Measurements from ENCODE around the gene SLIT3.

Gene SLIT3

DNA sequence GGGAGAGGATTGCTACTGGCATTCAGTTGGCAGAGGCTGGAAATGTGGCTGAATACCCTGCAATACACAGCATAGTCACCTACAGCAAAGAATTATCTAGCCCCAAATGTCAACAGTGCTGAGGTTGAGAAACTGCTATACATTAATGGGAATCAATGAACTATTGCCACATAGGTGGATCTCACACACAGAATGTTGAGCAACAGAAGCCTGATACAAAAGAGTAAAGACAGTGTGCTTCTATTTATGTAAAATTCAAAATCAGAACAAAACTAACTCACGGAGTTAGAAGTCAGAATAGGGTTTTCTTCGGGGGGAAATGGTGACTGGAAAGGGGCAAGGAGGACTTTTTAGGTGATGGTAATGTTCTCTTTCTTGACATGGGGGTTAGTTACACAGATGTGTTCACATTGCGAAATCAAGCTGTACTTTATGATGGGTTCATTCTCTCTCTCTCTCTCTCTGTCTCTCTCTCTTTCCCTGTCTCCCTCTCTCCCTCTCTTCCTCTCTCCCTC is 676.0 kb downstream of the SLIT3 start:
- no peak for FAIRE-seq
- DNase-seq (ENCODE audit: insufficient read length, low spot score), result no peak

DNA sequence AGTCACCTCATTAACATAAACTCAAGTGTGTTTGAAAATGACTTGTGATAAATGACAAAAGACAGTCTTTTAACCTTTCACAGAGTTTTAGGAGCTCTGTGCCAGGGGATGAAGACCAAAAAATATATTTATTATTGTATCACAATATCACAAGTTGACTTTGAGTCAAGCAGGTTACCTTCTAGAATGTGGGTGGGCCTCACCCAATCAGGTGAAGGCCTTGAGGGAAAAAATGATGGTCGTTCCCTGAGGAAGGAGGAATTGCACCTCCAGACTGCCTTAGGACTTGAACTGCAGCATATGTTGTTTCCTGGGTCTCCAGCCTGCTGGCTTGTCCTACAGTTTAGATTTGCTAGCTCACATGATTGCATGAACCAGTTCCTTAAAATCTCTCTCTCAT is 680.1 kb downstream of the SLIT3 start:
- TF ChIP-seq, protein P1, sequence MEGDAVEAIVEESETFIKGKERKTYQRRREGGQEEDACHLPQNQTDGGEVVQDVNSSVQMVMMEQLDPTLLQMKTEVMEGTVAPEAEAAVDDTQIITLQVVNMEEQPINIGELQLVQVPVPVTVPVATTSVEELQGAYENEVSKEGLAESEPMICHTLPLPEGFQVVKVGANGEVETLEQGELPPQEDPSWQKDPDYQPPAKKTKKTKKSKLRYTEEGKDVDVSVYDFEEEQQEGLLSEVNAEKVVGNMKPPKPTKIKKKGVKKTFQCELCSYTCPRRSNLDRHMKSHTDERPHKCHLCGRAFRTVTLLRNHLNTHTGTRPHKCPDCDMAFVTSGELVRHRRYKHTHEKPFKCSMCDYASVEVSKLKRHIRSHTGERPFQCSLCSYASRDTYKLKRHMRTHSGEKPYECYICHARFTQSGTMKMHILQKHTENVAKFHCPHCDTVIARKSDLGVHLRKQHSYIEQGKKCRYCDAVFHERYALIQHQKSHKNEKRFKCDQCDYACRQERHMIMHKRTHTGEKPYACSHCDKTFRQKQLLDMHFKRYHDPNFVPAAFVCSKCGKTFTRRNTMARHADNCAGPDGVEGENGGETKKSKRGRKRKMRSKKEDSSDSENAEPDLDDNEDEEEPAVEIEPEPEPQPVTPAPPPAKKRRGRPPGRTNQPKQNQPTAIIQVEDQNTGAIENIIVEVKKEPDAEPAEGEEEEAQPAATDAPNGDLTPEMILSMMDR (IDR thresholded peaks at IDR 0.05; ENCODE audit: insufficient read depth, missing control alignments), result no peak
- no peak for DNase-seq (ENCODE audit: insufficient read length, low spot score)
- no peak for FAIRE-seq

More for the DNA sequence above, 676.0 kb downstream of the SLIT3 start:
- TF ChIP-seq, protein P1 (IDR thresholded peaks at IDR 0.05; ENCODE audit: insufficient read depth, missing control alignments), result no peak

DNA sequence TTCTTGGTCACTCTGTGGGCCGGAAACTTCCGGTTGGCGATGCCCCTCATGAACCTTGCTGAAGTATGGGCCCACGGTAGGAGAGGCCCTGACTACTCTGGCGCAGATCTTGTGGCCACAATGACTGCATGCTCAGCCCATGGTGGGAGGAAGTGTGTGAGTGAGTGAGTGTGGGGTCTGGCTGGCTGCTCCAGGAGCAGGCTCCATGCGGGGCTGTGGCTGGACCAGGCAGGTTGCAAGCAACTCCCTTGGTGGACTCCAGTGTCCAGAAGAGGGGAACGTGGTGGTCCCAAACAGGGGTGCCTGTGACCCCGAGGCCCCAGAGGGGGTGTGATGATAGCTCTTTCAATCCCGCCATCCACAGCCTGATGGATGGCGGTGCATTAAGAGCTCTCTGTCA is 686.3 kb downstream of the SLIT3 start:
- FAIRE-seq (no peak), DNase-seq (ENCODE audit: insufficient read length, low spot score) (no peak)
- TF ChIP-seq, protein P1 (IDR thresholded peaks at IDR 0.05; ENCODE audit: insufficient read depth, missing control alignments), result no peak

DNA sequence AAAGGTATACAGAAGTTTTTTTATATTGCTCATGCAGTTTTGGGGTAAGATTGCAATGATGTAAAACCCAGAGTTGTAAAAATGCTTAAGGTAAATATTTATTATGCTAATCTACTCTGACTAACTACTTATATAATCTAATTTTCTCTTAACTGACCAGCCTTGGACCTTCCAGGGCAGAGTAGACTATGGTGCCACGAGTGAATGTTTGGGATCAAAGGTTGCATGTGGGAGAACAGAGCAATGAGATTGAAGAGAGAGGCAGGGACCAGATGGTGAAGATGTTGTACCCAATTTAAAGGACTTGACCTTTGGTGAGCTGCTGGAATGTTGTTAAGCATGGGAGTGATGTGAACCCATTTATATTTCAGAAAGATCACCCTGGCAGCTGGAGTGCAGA is 686.9 kb downstream of the SLIT3 start:
- TF ChIP-seq, protein P1 (IDR thresholded peaks at IDR 0.05; ENCODE audit: insufficient read depth, missing control alignments), result no peak
- DNase-seq (ENCODE audit: insufficient read length, low spot score) (no peak), FAIRE-seq (no peak)

DNA sequence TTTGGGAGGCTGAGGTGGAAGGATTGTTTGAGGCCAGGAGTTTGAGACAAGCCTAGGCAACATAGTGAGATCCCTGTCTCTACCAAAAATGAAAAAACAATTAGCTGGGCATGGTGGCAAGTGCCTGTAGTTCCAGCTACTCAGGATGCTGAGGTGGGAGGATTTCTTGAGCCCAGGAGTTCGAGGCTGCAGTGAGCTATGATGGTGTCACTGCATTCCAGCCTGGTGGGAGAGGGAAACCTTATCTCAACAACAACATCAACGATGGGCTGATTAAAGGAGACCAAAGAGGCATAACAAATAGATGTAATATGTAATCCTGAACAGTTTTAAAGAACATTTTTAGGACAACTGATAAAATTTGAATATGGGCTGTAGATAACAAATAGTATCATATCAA is 687.5 kb downstream of the SLIT3 start:
- DNase-seq (ENCODE audit: insufficient read length, low spot score) (no peak), FAIRE-seq (no peak)
- TF ChIP-seq, protein P1 (IDR thresholded peaks at IDR 0.05; ENCODE audit: insufficient read depth, missing control alignments), result no peak

DNA sequence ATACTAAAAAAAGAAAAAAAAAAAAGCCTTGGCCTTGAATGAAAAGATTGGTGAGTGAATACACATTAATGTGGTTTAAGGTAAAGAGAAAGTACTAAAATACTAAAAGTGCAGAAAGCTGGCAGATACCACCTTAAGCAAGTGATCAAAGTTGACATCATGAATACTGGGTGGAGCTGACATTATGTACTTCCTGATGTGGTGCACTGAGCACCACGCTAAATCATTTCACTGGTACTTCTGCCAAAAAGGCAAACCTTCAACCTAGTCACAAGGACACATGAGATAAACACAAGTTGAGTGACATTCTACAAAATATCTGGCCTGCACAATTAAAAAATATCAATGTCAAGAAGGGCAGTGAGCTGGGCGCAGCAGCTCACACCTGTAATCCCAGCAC is 687.9 kb downstream of the SLIT3 start:
- DNase-seq (ENCODE audit: insufficient read length, low spot score) (no peak), FAIRE-seq (no peak)

DNA sequence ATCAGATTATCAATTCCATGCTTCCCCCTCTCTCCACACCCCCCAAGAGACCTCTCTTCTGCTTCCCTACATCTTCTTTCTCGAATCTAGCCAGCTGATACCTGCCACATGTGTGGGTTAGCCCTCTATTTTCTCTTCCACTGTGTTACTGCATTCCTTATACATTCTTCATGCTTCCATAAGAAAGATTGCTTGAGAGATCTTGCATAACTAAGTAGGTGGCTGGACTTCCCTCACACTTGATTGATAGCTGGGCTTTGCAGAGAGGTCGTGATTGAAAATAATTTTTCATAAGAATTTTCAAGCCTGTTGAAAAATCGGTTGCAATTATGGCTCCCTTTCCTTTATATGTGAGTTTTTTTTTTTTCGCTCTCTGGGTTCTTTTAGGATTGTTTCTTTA is 688.8 kb downstream of the SLIT3 start:
- no peak for FAIRE-seq
- DNase-seq (ENCODE audit: insufficient read length, low spot score), result no peak
- TF ChIP-seq, protein P1 (IDR thresholded peaks at IDR 0.05; ENCODE audit: insufficient read depth, missing control alignments), result no peak

More for the DNA sequence above, 687.9 kb downstream of the SLIT3 start:
- TF ChIP-seq, protein P1 (IDR thresholded peaks at IDR 0.05; ENCODE audit: insufficient read depth, missing control alignments), result no peak

All from D721Med (cell line).